Retina (tissue), 1 donor: ENCODE measurements around the gene AFAP1.

Experiments
- DNase-seq: peaks from one replicate; pipeline ENCODE4 v3.0.0-alpha.2; 2016

Gene AFAP1

DNA sequence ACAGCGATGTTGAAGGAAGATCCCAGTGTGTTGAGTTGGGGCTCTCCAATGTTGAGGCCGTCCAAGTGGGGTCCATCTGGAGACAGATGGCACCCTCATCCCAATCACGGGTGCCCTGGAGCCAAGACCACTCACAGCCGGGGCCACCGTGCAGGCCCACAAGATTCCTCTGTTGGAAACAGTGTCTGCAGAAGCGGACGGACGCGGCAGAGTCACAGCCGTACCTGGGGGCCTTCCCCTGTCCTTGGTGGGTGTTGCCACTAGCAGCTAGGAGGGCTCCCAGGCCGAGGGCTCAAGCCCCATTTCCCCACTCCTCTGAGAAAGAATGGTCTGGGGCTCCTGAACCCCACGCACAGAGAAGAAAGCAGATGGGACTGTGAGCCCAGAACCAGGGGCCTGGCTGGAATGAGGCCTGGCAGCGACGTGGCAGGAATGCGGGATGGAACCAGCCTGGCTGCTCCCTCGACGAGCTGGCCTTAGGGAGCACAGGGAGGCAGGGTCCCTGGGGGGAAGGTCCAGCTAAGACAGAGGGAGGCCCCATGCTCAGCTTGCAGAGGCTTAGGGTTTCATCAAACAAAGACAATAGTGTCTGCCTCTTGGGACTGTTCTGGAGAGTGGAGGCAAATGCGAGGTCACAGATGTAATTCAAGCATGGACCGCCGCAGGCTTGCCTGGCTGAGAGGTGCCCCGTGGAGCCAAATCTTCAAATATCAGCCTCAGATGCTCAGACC is 228.9 kb downstream of the AFAP1 start:
- DNase-seq = peak; percentile 70

- DNase-seq = no peak
Measured at GRCh38 chr4:7710126-7710525, 229.5 kb downstream of the AFAP1 start.

DNA sequence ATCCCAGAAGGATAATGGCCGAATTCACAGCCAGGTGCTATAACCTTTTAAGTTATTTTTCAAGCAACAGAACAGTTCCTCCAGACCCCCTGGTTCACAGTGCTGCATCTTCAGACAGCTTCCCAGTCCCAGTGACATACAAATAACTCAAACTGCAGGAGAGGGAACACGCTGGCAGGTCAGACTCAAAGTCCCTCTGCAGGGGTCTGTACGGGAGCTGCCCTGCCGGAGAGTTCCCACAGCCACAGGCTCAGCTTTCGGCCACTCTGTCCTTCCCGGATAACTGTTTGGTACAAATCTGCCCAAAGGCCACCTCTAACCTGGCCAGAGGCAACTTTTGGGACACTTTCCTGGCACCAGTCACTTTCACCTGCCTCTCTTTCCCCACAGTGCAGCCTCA is 230.2 kb downstream of the AFAP1 start:
- no peak for DNase-seq

GRCh38 chr4:7708981-7709380 is 230.7 kb downstream of the AFAP1 start:
- DNase-seq = no peak
